HCT116 (cell line): ENCODE results near the gene GLB1L. TPM values are rescaled to one million over a fixed set of nuclear protein-coding genes. Genes with fewer than 3 reads are reported as not detected.
A peak's percentile ranks its signal among the peaks of the same experiment; 100 is the strongest.

ENCODE experiments used
- ATAC-seq: fragments of 200-7000 bp; cut with Tn5 transposase; 2 replicates; pipeline ENCODE4 v1.9.1; 2020; ENCODE audit warnings: mild to moderate bottlenecking, moderate library complexity
- BruUV-seq: library from RNA; stranded (reverse); fragments of 400-500 nt; replicated peaks from 2 replicates; lab custom pipeline; 2021; lab: Mats Ljungman, UMichigan
- CTCF ChIA-PET: fragments of 300-600 bp; sonication (Branson Sonifier 250); formaldehyde crosslinking; loops from one replicate; lab custom pipeline; 2021; ENCODE audit warnings: antibody characterized with exemption; lab: Charles Lee
- POLR2A ChIA-PET: fragments of 300-600, 350-600 bp; sonication (Branson Sonifier 250); formaldehyde crosslinking; loops from one replicate; lab custom pipeline; 2021; ENCODE audit warnings: antibody characterized with exemption; lab: Charles Lee
- RAD21 ChIA-PET, 2 experiments: fragments of 300-600 bp; sonication (Branson Sonifier 250); formaldehyde crosslinking; loops; one replicate each; lab custom pipeline; 2023; ENCODE audit warnings: low total read pairs in 2 of 2; ENCODE audit not compliant: uncharacterized antibody in 2 of 2, unreplicated experiment in 2 of 2, low non-redundant PET in 1 of 2; lab: Charles Lee
- DNase-seq: peaks from one replicate; pipeline ENCODE4 v3.0.0-alpha.2; 2010; ENCODE audit warnings: low read depth, low spot score
- H2AFZ ChIP-seq: fragments of 200-600 bp; shearing (Covaris generic), sonication (generic); 2 replicates; pipeline ENCODE4 v1.6.1; 2017; ENCODE audit warnings: low read depth, mixed run types, mixed read lengths, antibody characterized with exemption, low read length; ENCODE audit not compliant: poor library complexity, severe bottlenecking
- H3K27ac ChIP-seq: 2 replicates; pipeline ENCODE4 v1.5.1; 2012; ENCODE audit warnings: low read depth, low read length
- H3K27me3 ChIP-seq: fragments of 200-600 bp; sonication (generic); 2 replicates; pipeline ENCODE4 v1.6.1; 2016; ENCODE audit warnings: mixed run types, low read length, mixed read lengths; ENCODE audit not compliant: insufficient read depth
- H3K36me3 ChIP-seq, 2 experiments: fragments of 200-500 bp in 1 of 2; fragments of 200-600 bp in 1 of 2; sonication (Bioruptor generic) in 1 of 2; sonication (generic) in 1 of 2; 2 replicates each; pipeline versions ENCODE4 v1.5.1 to v1.6.1; 2014 to 2016; ENCODE audit warnings: low read length in 2 of 2, inconsistent platforms in 1 of 2, mixed read lengths in 1 of 2, mixed run types in 1 of 2; ENCODE audit not compliant: insufficient read depth in 2 of 2, control insufficient read depth in 1 of 2
- H3K4me1 ChIP-seq, 2 experiments: fragments of 200-600 bp in 1 of 2; sonication (generic) in 1 of 2; 2 replicates each; pipeline versions ENCODE4 v1.5.1 to v1.6.1; 2012 to 2017; ENCODE audit warnings: low read length in 2 of 2, inconsistent platforms in 1 of 2, mild to moderate bottlenecking in 1 of 2, mixed read lengths in 1 of 2, mixed run types in 1 of 2, moderate library complexity in 1 of 2; ENCODE audit not compliant: insufficient read depth in 2 of 2, control insufficient read depth in 1 of 2
- H3K4me2 ChIP-seq: fragments of 200-600 bp; sonication (generic); 2 replicates; pipeline ENCODE4 v1.6.1; 2017; ENCODE audit warnings: mixed run types, low read length, mixed read lengths
- H3K4me3 ChIP-seq, 2 experiments: fragments of 200-600 bp in 1 of 2; sonication (generic) in 1 of 2; replicated peaks in 1 of 2; 2 replicates each; pipeline ENCODE4 v1.5.1; 2011 to 2016; ENCODE audit warnings: low read length in 2 of 2, control low read depth in 1 of 2, low read depth in 1 of 2, mild to moderate bottlenecking in 1 of 2, mixed read lengths in 1 of 2, mixed run types in 1 of 2
- H3K79me2 ChIP-seq: fragments of 200-600 bp; sonication (generic); 2 replicates; pipeline ENCODE4 v1.6.1; 2017; ENCODE audit warnings: mild to moderate bottlenecking, mixed run types, low read length, moderate library complexity, mixed read lengths; ENCODE audit not compliant: insufficient read depth
- H3K9ac ChIP-seq: fragments of 200-600 bp; sonication (generic); 2 replicates; pipeline ENCODE4 v1.6.1; 2016; ENCODE audit warnings: low read length, mixed read lengths
- H3K9me2 ChIP-seq: fragments of 200-600 bp; sonication (generic), shearing (Covaris generic); 2 replicates; pipeline ENCODE4 v1.6.1; 2017; ENCODE audit warnings: mixed run types, mild to moderate bottlenecking, moderate library complexity; ENCODE audit not compliant: insufficient read depth
- H3K9me3 ChIP-seq, 2 experiments: fragments of 200-500 bp in 1 of 2; fragments of 200-600 bp in 1 of 2; sonication (Bioruptor generic) in 1 of 2; sonication (generic) in 1 of 2; 2 replicates each; pipeline ENCODE4 v1.6.1; 2014 to 2017; ENCODE audit warnings: low read length in 2 of 2, mixed read lengths in 2 of 2, inconsistent platforms in 1 of 2, low read depth in 1 of 2, mild to moderate bottlenecking in 1 of 2, mixed run types in 1 of 2, moderate library complexity in 1 of 2; ENCODE audit not compliant: control insufficient read depth in 1 of 2, insufficient read depth in 1 of 2
- H4K20me1 ChIP-seq: fragments of 200-600 bp; sonication (generic), shearing (Covaris generic); 2 replicates; pipeline ENCODE4 v1.6.1; 2017; ENCODE audit warnings: mixed run types, mild to moderate bottlenecking, moderate library complexity; ENCODE audit not compliant: insufficient read depth
- CBX3 ChIP-seq: IDR thresholded peaks from 2 replicates; pipeline ENCODE4 v1.6.1; 2012; ENCODE audit warnings: low read depth
- CEBPB ChIP-seq: IDR thresholded peaks from 2 replicates; pipeline ENCODE4 v1.6.1; 2012; ENCODE audit warnings: low read depth
- CTCF ChIP-seq, 3 experiments: fragments of 200-600 bp in 1 of 3; sonication (generic) in 1 of 3; IDR thresholded peaks in 2 of 3; conservative IDR thresholded peaks in 1 of 3; 2 replicates each; pipeline ENCODE4 v1.5.1; 2012 to 2017; ENCODE audit warnings: low read depth in 2 of 3, low read length in 2 of 3, antibody characterized with exemption in 1 of 3, borderline replicate concordance in 1 of 3, control low read depth in 1 of 3, mild to moderate bottlenecking in 1 of 3, mixed read lengths in 1 of 3, mixed run types in 1 of 3, moderate library complexity in 1 of 3; ENCODE audit not compliant: insufficient read depth in 1 of 3
- EGR1 ChIP-seq: IDR thresholded peaks from 2 replicates; pipeline ENCODE4 v1.6.1; 2012; ENCODE audit warnings: low read depth
- ELF1 ChIP-seq: IDR thresholded peaks from 2 replicates; pipeline ENCODE4 v1.6.1; 2012; ENCODE audit warnings: low read depth, borderline replicate concordance
- EZH2 ChIP-seq: fragments of 200-600 bp; sonication (generic); IDR thresholded peaks from 2 replicates; pipeline ENCODE4 v1.6.1; 2017; ENCODE audit warnings: antibody characterized with exemption, mixed run types
- EZH2phosphoT487 ChIP-seq: fragments of 200-600 bp; IDR thresholded peaks from 2 replicates; pipeline ENCODE4 v1.6.1; 2018; ENCODE audit warnings: antibody characterized with exemption, borderline replicate concordance
- FOSL1 ChIP-seq: IDR thresholded peaks from 2 replicates; pipeline ENCODE4 v1.6.1; 2012; ENCODE audit warnings: low read depth
- JUND ChIP-seq: IDR thresholded peaks from 2 replicates; pipeline ENCODE4 v1.6.1; 2012
- MAX ChIP-seq: IDR thresholded peaks from 2 replicates; pipeline ENCODE4 v1.6.1; 2012
- POLR2A ChIP-seq: IDR thresholded peaks from 2 replicates; pipeline ENCODE4 v1.7.0; 2011; ENCODE audit warnings: borderline replicate concordance; ENCODE audit not compliant: insufficient read depth, insufficient read length; ENCODE audit errors: extremely low read depth
- POLR2AphosphoS5 ChIP-seq: IDR thresholded peaks from 2 replicates; pipeline ENCODE4 v1.6.1; 2011; ENCODE audit warnings: mild to moderate bottlenecking, low read depth, low read length, moderate library complexity
- RAD21 ChIP-seq: IDR thresholded peaks from 2 replicates; pipeline ENCODE4 v1.6.1; 2012; ENCODE audit warnings: low read depth, mild to moderate bottlenecking
- SIN3A ChIP-seq: IDR thresholded peaks from 2 replicates; pipeline ENCODE4 v1.6.1; 2012; ENCODE audit warnings: low read depth
- SRF ChIP-seq: IDR thresholded peaks from 2 replicates; pipeline ENCODE4 v1.6.1; 2012; ENCODE audit warnings: low read depth
- TCF7L2 ChIP-seq: IDR thresholded peaks from 2 replicates; pipeline ENCODE4 v1.7.0; 2011; ENCODE audit warnings: borderline replicate concordance, inconsistent platforms; ENCODE audit not compliant: insufficient read depth, insufficient read length; ENCODE audit errors: extremely low read depth
- YY1 ChIP-seq: IDR thresholded peaks from 2 replicates; pipeline ENCODE4 v1.6.1; 2011; ENCODE audit warnings: low read length, low read depth, moderate library complexity, mild to moderate bottlenecking; ENCODE audit not compliant: insufficient replicate concordance; ENCODE audit errors: extremely low read depth
- ZBTB33 ChIP-seq: IDR thresholded peaks from 2 replicates; pipeline ENCODE4 v1.6.1; 2011; ENCODE audit warnings: mild to moderate bottlenecking, low read length, moderate library complexity; ENCODE audit not compliant: insufficient replicate concordance; ENCODE audit errors: extremely low read depth
- ZFX ChIP-seq: fragments of 450-650 bp; IDR thresholded peaks from 2 replicates; pipeline ENCODE4 v1.6.1; 2017
- ZNF274 ChIP-seq: fragments of 200-500 bp; sonication (Bioruptor generic); IDR thresholded peaks from 2 replicates; pipeline ENCODE4 v1.6.1; 2014; ENCODE audit warnings: mild to moderate bottlenecking, low read depth, low read length, inconsistent platforms
- intact Hi-C: fragments of 100-400 bp; cut with micrococcal nuclease; formaldehyde crosslinking; loops from 2 replicates; pipeline ENCODE4 v1.10.0; 2022
- total RNA-seq: library from RNA; stranded (reverse); gene quantifications from one replicate; pipeline ENCODE4 v1.2.1, GENCODE V29; 2021; ENCODE audit not compliant: unreplicated experiment

GLB1L gene
- total RNA-seq, 1 experiment from 2014 or later = 6.6 TPM

DNA sequence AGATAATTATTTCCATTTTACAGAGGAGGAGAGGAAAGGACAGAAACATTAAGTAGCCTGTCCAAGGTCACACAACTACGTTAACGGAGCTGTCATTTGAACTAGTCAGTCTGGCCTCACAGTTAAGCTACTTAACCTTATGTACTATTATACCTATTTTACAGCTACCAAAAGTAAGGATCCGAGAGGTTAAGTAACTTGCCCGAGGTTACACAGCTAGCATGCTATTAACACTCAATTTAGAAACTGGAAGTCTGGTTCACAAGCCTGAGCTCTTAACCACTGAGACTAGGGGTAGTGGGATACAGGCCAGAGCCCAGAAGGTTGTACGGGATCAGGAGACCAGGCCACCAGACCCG is 476 bp downstream of the GLB1L start:
- peak overlapping the region; percentile 87 for H3K4me2 ChIP-seq
- DNase-seq (no peak), ATAC-seq (no peak)
- ChIA-PET CTCF (interaction anchor here (1.0 to 2.6 kb wide), 3 partner anchors 33 to 50 kb away, joined by 3 to 19 read pairs (median 3); partner anchors contain the start of gene DNAJB2), POLR2A (interaction anchor here (0.8 to 2.5 kb wide), 4 partner anchors 9 to 30 kb away, joined by 3 to 8 read pairs (median 7); partner anchors contain the start of genes ANKZF1, ATG9A and TUBA4A), RAD21 (no interaction called here)
- TF ChIP-seq RAD21 = no peak
- no peak for TF ChIP-seq ZNF274
- TF ChIP-seq TCF7L2 = no peak
- no peak for TF ChIP-seq FOSL1
- TF ChIP-seq EZH2phosphoT487 = no peak
- no peak for TF ChIP-seq EZH2
- TF ChIP-seq YY1 = no peak
- no peak for TF ChIP-seq SRF
- TF ChIP-seq SIN3A = no peak
- TF ChIP-seq JUND = no peak
- TF ChIP-seq CEBPB = no peak
- TF ChIP-seq MAX = no peak
- no peak for TF ChIP-seq ZFX
- no peak for TF ChIP-seq CTCF (IDR thresholded peaks at IDR 0.05 in 2 of 3, conservative IDR thresholded peaks at IDR 0.05 in 1 of 3; ENCODE audit: borderline replicate concordance in 1 of 3, insufficient read depth in 1 of 3, low read depth in 2 of 3, low read length in 2 of 3)
- TF ChIP-seq CBX3 = no peak
- no peak for TF ChIP-seq POLR2A
- no peak for TF ChIP-seq EGR1
- no peak for TF ChIP-seq POLR2AphosphoS5
- no peak for TF ChIP-seq ELF1
- TF ChIP-seq ZBTB33 = no peak
- no peaks in the 10 kb centered on the region for H3K9me3 ChIP-seq
- peaks cover 22 to 33% of the 10 kb centered on the region in 2 experiments for H3K4me1 ChIP-seq
- H3K27me3 ChIP-seq = no peaks in the 10 kb centered on the region
- H3K9ac ChIP-seq = peak overlapping the region; percentile 82
- H3K36me3 ChIP-seq = peaks cover 0 to 5% of the 10 kb centered on the region in 2 experiments; a peak in 2 of 4 replicates
- peaks cover 14% of the 10 kb centered on the region; the same call in 1 of the 2 replicates for H3K79me2 ChIP-seq
- H3K27ac ChIP-seq = peak overlapping the region; percentile 79
- H3K9me2 ChIP-seq = no peaks in the 10 kb centered on the region
- peak overlapping the region; percentile 17 for H2AFZ ChIP-seq
- H3K4me3 ChIP-seq = peak overlapping the region; percentile 80 to 96
- BruUV-seq = TSS peak; percentile 79
- intact Hi-C loops = no loop called here
- H4K20me1 ChIP-seq = no peaks in the 10 kb centered on the region
